ENCODE results near the gene IL20.
"Not testable (repeated sequence)": the region's sequence is repeated elsewhere in the genome, so short reads cannot be mapped to it uniquely, and the experiment has no call there.

The IL20 gene

GRCh38 chr1:206842854-206843253 is 22.6 kb upstream of the IL20 start:
- no peak for DNase-seq (ENCODE audit: low read depth in 1 of 2, low spot score in 1 of 2)

GRCh38 chr1:206843626-206844025 is 21.8 kb upstream of the IL20 start:
- no peak for DNase-seq (ENCODE audit: low read depth in 1 of 2, low spot score in 1 of 2)

- no peak for DNase-seq (ENCODE audit: low read depth in 1 of 2, low spot score in 1 of 2)
Measured at GRCh38 chr1:206846487-206846886, 18.9 kb upstream of the IL20 start.

- DNase-seq (ENCODE audit: low read depth in 1 of 2, low spot score in 1 of 2): no peak
Measured at GRCh38 chr1:206847337-206847834, 18.0 kb upstream of the IL20 start.

- DNase-seq (ENCODE audit: low read depth in 1 of 2, low spot score in 1 of 2): no peak
Measured at GRCh38 chr1:206847946-206848345, 17.5 kb upstream of the IL20 start.

DNA sequence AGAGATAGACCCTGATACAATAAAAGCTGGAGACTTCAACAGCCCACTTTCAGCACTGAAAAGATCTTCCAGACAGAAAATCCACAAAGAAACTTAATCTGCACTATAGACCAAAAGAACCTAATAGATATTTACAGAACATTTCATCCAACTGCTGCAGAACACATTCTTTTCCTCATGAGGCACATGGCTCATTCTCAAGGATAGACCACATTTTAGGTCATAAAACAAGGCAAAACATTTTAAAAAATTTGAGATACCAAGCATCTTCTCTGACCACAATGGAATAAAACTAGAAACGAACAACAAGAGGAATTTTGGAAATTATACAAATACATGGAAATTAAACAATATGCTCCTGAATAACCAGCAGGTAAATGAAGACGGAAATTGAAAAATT is 15.0 kb upstream of the IL20 start:
- DNase-seq (ENCODE audit: low read depth in 1 of 2, low spot score in 1 of 2): no peak

GRCh38 chr1:206851341-206852010 is 13.9 kb upstream of the IL20 start:
- no peak for DNase-seq (ENCODE audit: low read depth in 1 of 2, low spot score in 1 of 2)

DNA sequence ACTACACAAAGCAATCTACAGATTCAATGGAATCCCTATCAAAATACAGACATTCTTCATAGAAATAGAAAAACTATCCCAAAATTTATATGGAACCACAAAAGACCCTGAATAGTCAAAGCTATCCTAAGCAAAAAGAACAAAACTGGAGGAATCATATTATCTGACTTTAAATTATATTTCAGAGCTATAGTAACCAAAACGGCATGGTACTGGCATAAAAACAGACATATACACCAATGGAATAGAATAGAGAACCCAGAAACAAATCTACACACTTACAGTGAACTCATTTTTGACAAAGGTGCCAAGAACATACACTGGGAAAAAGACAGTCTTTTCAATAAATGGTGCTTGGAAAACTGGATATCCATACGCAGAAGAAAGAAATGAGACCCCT is 12.8 kb upstream of the IL20 start:
- DNase-seq (ENCODE audit: low read depth in 1 of 2, low spot score in 1 of 2): not testable (repeated sequence)

GRCh38 chr1:206853696-206854095 is 11.7 kb upstream of the IL20 start:
- DNase-seq (ENCODE audit: low read depth in 1 of 2, low spot score in 1 of 2): not testable (repeated sequence)

DNA sequence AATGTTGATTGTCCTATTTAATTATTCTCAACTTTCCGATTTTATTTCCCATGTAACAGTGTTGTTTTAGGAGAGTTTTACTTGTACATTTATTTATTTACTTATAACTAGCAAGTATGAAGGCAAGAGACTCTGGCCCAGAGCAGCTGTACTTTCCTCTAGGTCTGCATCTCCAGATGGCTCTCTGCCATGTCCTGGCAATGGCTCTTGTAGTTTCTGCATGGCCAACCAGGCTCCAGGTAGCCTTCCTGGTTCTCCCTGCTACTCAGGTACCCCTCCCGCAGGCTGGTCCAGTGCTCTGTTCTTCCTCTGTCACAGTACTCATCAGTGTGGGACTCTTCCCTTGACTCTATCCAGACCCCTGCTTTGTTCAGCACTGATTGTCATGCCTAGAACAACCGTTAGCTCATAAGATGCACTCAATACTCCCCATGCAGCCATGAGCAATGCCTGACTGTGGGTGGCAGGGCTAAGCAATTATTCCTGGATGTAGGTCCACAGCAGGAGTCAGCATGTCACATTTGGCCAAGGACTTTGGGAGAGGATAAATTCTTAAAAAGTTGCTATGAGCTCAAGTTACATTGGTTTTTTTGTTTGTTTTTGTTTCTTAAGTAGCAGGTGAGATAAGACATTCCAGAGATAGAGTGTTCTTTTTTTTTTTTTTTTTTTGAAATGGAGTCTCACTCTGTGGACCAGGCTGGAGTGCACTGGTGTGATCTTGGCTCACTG is 10.9 kb upstream of the IL20 start:
- DNase-seq (ENCODE audit: low read depth in 1 of 2, low spot score in 1 of 2): no peak

DNA sequence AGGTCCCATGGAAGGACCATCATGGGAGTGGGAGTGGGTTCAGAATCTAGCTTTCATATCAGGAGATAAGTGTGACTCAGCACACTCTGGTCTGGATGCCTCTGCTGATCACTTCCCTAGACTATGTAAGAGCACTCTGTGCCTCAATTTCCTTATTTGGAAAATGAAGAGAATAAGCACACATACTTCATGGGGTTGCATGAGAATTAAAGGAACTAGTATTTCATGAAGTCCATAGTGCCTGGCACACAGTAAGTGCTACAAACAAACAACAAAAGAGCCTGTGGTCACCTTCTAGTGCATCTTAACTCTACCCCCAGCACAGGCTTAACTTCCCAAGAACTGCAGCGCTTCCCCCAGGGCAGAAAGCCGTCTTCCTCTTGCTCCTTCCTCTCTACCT is 9.6 kb upstream of the IL20 start:
- no peak for DNase-seq (ENCODE audit: low read depth in 1 of 2, low spot score in 1 of 2)

GRCh38 chr1:206856674-206857464 is 8.6 kb upstream of the IL20 start:
- DNase-seq (ENCODE audit: low read depth in 1 of 2, low spot score in 1 of 2): no peak

DNA sequence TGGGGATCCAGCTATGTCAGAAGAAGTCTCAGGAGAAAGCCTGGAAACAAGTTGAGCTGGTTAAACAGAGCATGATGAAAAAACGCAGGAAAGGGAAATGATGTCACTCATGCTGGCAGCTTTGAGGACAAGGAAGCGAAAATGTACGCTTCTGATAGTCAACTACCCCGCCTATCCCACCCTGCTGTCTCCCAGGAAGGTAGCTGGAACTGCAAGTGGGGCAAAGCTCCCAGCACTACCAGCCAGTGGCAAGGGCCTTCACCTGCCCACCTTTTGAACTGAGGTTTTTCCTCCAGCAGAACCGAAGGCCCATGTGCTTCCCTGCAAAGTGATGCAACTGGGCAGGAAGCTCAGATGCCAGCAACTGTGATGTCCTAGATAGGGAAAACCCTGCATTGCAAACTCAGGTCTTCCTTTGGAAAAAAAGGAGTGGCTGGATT is 6.3 kb upstream of the IL20 start:
- DNase-seq (ENCODE audit: low read depth in 1 of 2, low spot score in 1 of 2): no peak

DNA sequence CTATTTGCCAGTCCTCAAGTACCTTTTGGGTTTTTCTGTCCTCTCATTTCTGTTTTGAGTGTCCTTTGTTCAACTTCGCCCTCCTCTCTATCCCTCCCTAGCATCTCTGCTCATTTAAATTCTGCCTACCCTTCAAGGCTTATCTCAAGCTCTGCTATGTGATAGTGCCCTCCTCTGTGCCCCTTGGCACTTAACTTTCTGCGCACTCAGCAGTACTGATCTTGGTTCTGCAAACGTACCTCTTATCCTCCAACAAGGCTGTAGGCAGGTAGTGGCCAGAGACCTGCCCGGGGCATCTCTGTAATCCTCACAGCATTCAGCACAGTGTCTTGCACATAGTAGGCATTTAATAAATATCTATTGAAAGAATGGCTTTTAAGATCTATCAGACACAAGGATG is 5.3 kb upstream of the IL20 start:
- no peak for DNase-seq (ENCODE audit: low read depth in 1 of 2, low spot score in 1 of 2)

GRCh38 chr1:206863266-206863665 is 2.2 kb upstream of the IL20 start:
- no peak for DNase-seq (ENCODE audit: low read depth in 1 of 2, low spot score in 1 of 2)

GRCh38 chr1:206866062-206866461 is 639 bp downstream of the IL20 start:
- no peak for DNase-seq (ENCODE audit: low read depth in 1 of 2, low spot score in 1 of 2)

GRCh38 chr1:206867239-206867638 is 1.8 kb downstream of the IL20 start:
- DNase-seq (ENCODE audit: low read depth in 1 of 2, low spot score in 1 of 2): no peak

DNA sequence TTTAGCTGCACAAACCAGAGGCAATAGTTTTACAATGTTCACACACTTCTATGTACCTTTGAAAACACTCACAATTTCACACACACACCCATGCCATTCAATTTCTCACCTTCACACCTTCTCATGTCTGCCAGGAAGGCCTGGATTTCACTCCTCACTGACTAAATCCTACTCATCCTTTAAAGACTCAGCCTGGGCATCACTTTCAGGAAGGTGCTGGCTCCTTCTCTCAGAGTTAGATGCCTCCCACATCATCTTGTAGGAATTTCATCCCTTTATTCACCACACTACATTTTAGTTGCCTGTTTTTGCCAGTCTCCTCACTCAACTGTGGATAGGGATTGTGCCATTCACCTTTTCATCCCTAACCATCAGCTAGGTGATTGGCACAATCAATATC is 2.3 kb downstream of the IL20 start:
- no peak for DNase-seq (ENCODE audit: low read depth in 1 of 2, low spot score in 1 of 2)

GRCh38 chr1:206868264-206868663 is 2.8 kb downstream of the IL20 start:
- DNase-seq (ENCODE audit: low read depth in 1 of 2, low spot score in 1 of 2): no peak

- no peak for DNase-seq (ENCODE audit: low read depth in 1 of 2, low spot score in 1 of 2)
Measured at GRCh38 chr1:206872139-206872538, 6.7 kb downstream of the IL20 start.

DNA sequence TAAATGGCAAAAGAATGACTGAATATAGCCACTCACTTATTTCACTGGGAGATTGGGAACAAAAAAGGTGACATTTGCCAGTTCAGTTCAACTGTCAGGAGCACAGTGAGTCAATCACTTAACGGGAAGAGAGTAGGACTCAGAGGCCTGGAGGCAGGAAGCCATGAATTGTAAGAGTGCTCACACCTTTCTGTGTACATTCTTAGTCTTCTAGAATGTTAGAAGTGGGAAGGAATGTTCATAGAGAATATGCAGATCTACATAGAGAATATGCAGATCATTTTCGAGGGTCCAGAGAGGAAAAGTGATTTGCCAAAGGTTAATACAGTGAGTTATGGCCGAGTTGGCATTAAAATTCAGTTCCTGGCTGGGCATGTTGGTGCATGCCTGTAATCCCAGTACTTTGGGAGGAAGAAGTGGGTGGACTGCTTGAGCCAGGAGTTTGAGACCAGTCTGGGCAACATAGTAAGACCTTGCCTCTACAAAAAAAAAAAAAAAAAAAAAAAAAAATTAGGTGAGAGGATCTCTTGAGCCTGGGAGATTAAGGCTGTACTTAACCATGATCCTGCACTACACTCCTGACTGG is 8.3 kb downstream of the IL20 start:
- no peak for DNase-seq (ENCODE audit: low read depth in 1 of 2, low spot score in 1 of 2)

Data from stimulated activated CD4-positive, alpha-beta T cell treated with anti-CD3 and anti-CD28 coated beads, Interleukin-15, amount 100 ng/mL, for 1 hour (primary cell).